HG03060 (cell line): ENCODE data around the gene NEIL1.
"Not testable (repeated sequence)": the region's sequence is repeated elsewhere in the genome, so short reads cannot be mapped to it uniquely, and the experiment has no call there.

Experiments used
- ATAC-seq: cut with Tn5 transposase; IDR thresholded peaks from one replicate; pipeline ENCODE4 v1.9.1; 2021; ENCODE audit warnings: low read depth, moderate number of reproducible peaks; ENCODE audit not compliant: unreplicated experiment

NEIL1 gene

GRCh38 chr15:75332093-75332492 is 14.7 kb upstream of the NEIL1 start:
- not testable (repeated sequence) for ATAC-seq

GRCh38 chr15:75333654-75334419 is 13.0 kb upstream of the NEIL1 start:
- ATAC-seq = peak; percentile 53

GRCh38 chr15:75335313-75335704 is 11.5 kb upstream of the NEIL1 start:
- no peak for ATAC-seq

- ATAC-seq = no peak
These were observed 11.0 kb upstream of the NEIL1 start, which contains the start of gene COMMD4 for GRCh38 chr15:75335705-75336355. COMMD4 (plus strand) TSS chr15:75336063; CDS start chr15:75336090, 27 bp downstream.

- ATAC-seq = no peak
These were observed 8.1 kb upstream of the NEIL1 start for GRCh38 chr15:75338661-75339240.

GRCh38 chr15:75339531-75340240 is 7.2 kb upstream of the NEIL1 start:
- ATAC-seq = no peak

- ATAC-seq = no peak
These were observed 4.6 kb upstream of the NEIL1 start for GRCh38 chr15:75342221-75342620.

- ATAC-seq = not testable (repeated sequence)
These were observed 2.9 kb upstream of the NEIL1 start for GRCh38 chr15:75343953-75344352.

- no peak for ATAC-seq
These were observed 589 bp downstream of the NEIL1 start for GRCh38 chr15:75347222-75348033.

- ATAC-seq = no peak
These were observed 1.3 kb downstream of the NEIL1 start for GRCh38 chr15:75348034-75348561.

GRCh38 chr15:75348562-75349350 is 1.9 kb downstream of the NEIL1 start:
- ATAC-seq = no peak

GRCh38 chr15:75349351-75349669 is 2.5 kb downstream of the NEIL1 start:
- ATAC-seq = not testable (repeated sequence)

GRCh38 chr15:75349851-75350588 is 3.2 kb downstream of the NEIL1 start:
- ATAC-seq = no peak

- ATAC-seq = no peak
These were observed 3.9 kb downstream of the NEIL1 start for GRCh38 chr15:75350601-75351361.

GRCh38 chr15:75352186-75353080 is 5.6 kb downstream of the NEIL1 start:
- no peak for ATAC-seq

GRCh38 chr15:75353604-75354003 is 6.8 kb downstream of the NEIL1 start:
- no peak for ATAC-seq

GRCh38 chr15:75354454-75354853 is 7.6 kb downstream of the NEIL1 start:
- no peak for ATAC-seq
